BLaER1 treated with 17β-estradiol and CSF1 and Interleukin-3, amounts not matched to agents 10 nM and 100 nM (cell line): Measurements from ENCODE around the gene GRN.
A peak's percentile ranks its signal among the peaks of the same experiment; 100 is the strongest.

Experiments used
- H3K27ac ChIP-seq, 11 experiments: shearing (Covaris generic); formaldehyde crosslinking; 2 replicates each; pipeline ENCODE4 v1.8.1; 2022
- H3K27me3 ChIP-seq, 11 experiments: shearing (Covaris generic); formaldehyde crosslinking; 2 replicates each; pipeline ENCODE4 v1.8.1; 2022
- H3K36me3 ChIP-seq, 11 experiments: shearing (Covaris generic); formaldehyde crosslinking; 2 replicates each; pipeline ENCODE4 v1.8.1; 2022
- H3K4me1 ChIP-seq, 10 experiments: shearing (Covaris generic); formaldehyde crosslinking; 2 replicates each; pipeline ENCODE4 v1.8.1; 2022
- H3K4me2 ChIP-seq, 11 experiments: shearing (Covaris generic); formaldehyde crosslinking; 2 replicates each; pipeline ENCODE4 v1.8.1; 2022
- H3K4me3 ChIP-seq, 10 experiments: shearing (Covaris generic); formaldehyde crosslinking; 2 replicates each; pipeline ENCODE4 v1.8.1; 2022
- H3K9ac ChIP-seq, 11 experiments: shearing (Covaris generic); formaldehyde crosslinking; 2 replicates each; pipeline ENCODE4 v1.8.1; 2022
- H3K9me3 ChIP-seq, 11 experiments: shearing (Covaris generic); formaldehyde crosslinking; replicated peaks in 1 of 11; 2 replicates each; pipeline ENCODE4 v1.8.1; 2022
- H4K20me1 ChIP-seq, 11 experiments: shearing (Covaris generic); formaldehyde crosslinking; 2 replicates each; pipeline ENCODE4 v1.8.1; 2022
- Cebpa-rat ChIP-seq, 11 experiments: shearing (Covaris generic); IDR thresholded peaks; 2 replicates each; pipeline ENCODE4 v1.8.1; 2022

Gene GRN

DNA sequence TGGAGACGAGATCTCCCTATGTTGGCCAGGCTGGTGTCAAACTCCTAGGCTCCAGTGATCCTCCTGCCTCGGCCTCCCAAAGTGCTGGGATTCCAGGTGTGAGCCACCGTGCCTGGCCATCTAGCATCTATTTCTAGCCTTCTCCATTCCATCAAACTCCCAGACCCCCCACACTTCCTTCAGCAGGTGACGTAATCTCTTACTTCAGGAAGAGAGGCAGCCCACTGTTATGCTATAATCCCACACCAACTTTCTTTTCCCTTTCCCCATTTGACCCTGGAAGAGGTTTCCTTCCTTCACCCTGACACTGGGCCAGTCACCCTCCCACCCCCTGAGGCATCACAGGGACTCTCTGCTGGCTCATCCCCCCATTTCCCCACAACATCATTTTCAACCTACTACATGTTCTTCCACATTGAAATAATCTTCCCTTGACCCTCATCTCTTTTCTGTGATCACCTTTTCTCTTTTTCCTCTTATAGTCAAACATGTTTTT, 36.8 kb downstream of the GRN start:
- Histone ChIP-seq H3K4me1 (peaks cover 6 to 26% (median 16%) of the 10 kb centered on the region in 10 experiments; a peak in 19 of 20 replicates), H3K9ac (no peak overlapping the region), H3K9me3 (no peaks in the 10 kb centered on the region), H3K27ac (no peak overlapping the region), H3K4me2 (peak overlapping the region in 3 of 11 experiments; percentile 13 to 40 (median 34); a peak in 4 of 22 replicates), H3K4me3 (no peak overlapping the region), H3K36me3 (no peaks in the 10 kb centered on the region), H4K20me1 (no peaks in the 10 kb centered on the region; a peak in 2 of 22 replicates), H3K27me3 (no peaks in the 10 kb centered on the region)
- TF ChIP-seq Cebpa-rat (IDR thresholded peaks at IDR 0.05): 0 out of 22 replicates have a peak, but pooled peaks of 1 of the 11 experiments have one; percentile 14

DNA sequence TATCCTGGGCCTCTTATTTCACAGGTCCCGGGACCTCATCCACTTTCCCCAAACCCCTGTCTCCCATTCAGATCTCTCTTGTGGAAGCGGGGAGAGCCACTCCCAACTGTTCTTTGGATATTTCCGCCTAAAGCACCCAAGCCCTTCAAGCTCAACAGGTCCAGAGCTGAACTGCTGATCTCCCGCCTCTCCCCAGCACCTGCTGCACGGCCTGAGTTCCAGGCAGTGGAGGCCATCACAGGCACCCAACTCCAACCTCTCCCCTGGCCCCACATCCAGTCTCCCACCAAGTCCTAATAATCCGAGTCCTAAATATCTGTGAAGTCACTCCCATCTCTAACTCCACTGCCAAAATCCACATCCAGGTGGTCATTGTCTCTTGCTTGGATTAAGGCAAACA, 37.8 kb downstream of the GRN start:
- no peak overlapping the region; a peak in 1 of 22 replicates for H3K9ac ChIP-seq
- no peak overlapping the region for H3K4me2 ChIP-seq
- no peak overlapping the region for H3K4me3 ChIP-seq
- no peaks in the 10 kb centered on the region; a peak in 2 of 22 replicates for H4K20me1 ChIP-seq
- no peaks in the 10 kb centered on the region for H3K27me3 ChIP-seq
- H3K27ac ChIP-seq: no peak overlapping the region
- peaks cover 6 to 26% (median 16%) of the 10 kb centered on the region in 10 experiments; a peak in 19 of 20 replicates for H3K4me1 ChIP-seq
- H3K36me3 ChIP-seq: no peaks in the 10 kb centered on the region
- TF ChIP-seq Cebpa-rat (IDR thresholded peaks at IDR 0.05): no peak
- no peaks in the 10 kb centered on the region for H3K9me3 ChIP-seq

DNA sequence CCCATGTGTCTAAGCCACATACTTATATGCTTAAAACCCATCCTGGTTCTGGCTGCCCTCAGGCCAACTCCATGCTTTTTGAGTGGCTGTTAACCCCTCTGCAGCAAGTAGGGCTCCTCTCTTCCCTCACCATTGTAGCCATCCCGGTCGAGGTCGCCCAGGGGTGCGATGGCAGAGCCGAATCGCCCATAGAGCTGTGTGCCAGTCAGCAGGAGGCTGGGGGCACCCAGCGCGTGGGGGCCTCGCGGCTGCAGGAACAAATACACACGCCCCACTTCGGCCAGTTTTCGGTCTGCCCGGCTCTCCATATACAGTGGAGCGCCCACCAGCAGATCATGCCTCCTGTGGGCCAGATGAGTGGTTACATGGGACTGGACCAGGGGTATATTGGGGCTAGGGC, 38.3 kb downstream of the GRN start:
- no peak for TF ChIP-seq Cebpa-rat (IDR thresholded peaks at IDR 0.05)
- H3K36me3 ChIP-seq: no peaks in the 10 kb centered on the region
- H3K9me3 ChIP-seq: no peaks in the 10 kb centered on the region
- no peak overlapping the region for H3K4me2 ChIP-seq
- no peaks in the 10 kb centered on the region; a peak in 2 of 22 replicates for H4K20me1 ChIP-seq
- H3K4me3 ChIP-seq: no peak overlapping the region
- no peak overlapping the region for H3K9ac ChIP-seq
- H3K27me3 ChIP-seq: no peaks in the 10 kb centered on the region
- no peak overlapping the region for H3K27ac ChIP-seq
- H3K4me1 ChIP-seq: peaks cover 6 to 26% (median 16%) of the 10 kb centered on the region in 10 experiments; a peak in 19 of 20 replicates

DNA sequence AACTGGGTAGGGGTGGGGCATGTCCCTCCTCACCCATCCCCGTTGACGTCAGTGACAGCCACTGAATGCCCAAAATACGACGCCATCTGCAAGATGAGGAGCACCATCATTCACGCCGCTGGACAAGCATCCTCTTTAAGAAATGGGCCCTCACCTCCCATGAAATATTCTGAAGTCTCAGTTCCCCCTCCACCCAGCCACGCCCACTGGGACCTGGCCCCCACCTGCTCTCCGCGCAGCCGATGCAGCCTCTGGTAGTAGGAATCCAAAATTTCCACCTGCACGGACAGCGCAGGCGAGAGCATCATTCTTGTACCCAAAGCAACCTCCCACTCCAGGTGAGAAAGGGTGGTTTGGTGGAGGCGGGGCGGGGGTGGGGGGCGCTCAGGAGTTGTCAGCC, 38.8 kb downstream of the GRN start:
- no peaks in the 10 kb centered on the region for H3K36me3 ChIP-seq
- no peak for TF ChIP-seq Cebpa-rat (IDR thresholded peaks at IDR 0.05)
- no peaks in the 10 kb centered on the region for H3K9me3 ChIP-seq
- H3K27me3 ChIP-seq: no peaks in the 10 kb centered on the region
- H3K27ac ChIP-seq: no peak overlapping the region
- H4K20me1 ChIP-seq: no peaks in the 10 kb centered on the region; a peak in 2 of 22 replicates
- H3K4me2 ChIP-seq: no peak overlapping the region
- H3K4me3 ChIP-seq: no peak overlapping the region
- no peak overlapping the region for H3K9ac ChIP-seq
- peaks cover 6 to 26% (median 16%) of the 10 kb centered on the region in 10 experiments; a peak in 19 of 20 replicates for H3K4me1 ChIP-seq

DNA sequence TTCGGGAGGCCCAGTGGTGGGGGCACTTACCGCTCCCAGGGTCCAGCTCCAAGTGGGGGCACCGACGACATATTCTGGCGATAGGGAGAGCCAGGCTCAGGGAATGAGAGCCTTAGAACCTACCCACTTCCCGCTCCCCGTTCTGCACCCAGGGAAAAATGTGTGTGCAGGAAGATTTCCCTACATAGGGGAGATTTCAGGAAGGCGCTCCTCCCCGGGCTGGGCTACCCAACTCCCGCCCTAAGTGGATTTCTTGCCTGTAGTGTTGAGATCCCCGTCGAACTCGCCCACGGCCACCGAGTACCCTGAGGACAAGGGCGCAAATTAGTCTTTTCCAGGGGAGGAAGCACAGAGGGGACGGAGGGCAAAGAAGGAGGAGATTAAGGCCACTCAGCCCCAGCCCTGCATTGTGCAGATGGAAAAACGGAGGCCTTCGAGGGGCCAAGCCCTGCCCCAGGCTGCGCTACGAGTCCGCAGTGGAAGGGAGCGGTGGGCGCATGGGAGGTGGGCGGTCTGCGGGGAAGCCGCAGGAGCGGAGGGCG, 39.2 kb downstream of the GRN start:
- Histone ChIP-seq H3K4me3 (peak overlapping the region in 5 of 10 experiments; percentile 59 to 71 (median 63); a peak in 3 of 20 replicates), H3K36me3 (no peaks in the 10 kb centered on the region), H3K4me2 (peak overlapping the region; percentile 89 to 99 (median 94); a peak in 21 of 22 replicates), H4K20me1 (no peaks in the 10 kb centered on the region; a peak in 2 of 22 replicates), H3K4me1 (peaks cover 9 to 31% (median 19%) of the 10 kb centered on the region in 10 experiments), H3K9ac (peak overlapping the region in 3 of 11 experiments; percentile 73 to 78 (median 76); a peak in 5 of 22 replicates), H3K27ac (0 out of 22 replicates have a peak overlapping the region, but pooled peaks of 1 of the 11 experiments have one; percentile 38), H3K27me3 (no peaks in the 10 kb centered on the region), H3K9me3 (no peaks in the 10 kb centered on the region)
- no peak for TF ChIP-seq Cebpa-rat (IDR thresholded peaks at IDR 0.05)

DNA sequence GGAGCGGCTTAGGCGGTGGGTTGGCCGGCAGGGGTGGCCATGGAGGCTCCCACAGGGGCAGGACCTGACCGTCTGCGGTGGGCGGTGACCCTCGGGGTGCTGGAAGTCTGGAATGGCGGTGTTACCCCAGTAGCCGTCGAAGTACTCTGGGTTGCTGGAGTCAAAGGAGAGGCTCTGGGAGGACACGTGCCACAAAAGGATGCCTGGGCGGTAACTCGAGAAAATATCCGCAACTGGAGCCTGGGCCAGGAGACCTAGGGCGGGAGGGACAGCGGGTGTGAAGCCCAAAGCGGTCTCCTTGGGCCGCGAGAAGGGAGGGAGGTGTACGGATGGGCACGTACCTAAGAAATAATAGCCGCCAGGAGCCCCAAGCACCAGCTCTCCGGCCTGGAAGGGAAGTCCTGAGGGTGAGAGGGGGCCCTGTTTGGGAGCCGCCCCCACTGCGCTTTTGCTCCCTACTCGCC, 39.8 kb downstream of the GRN start:
- peak overlapping the region; percentile 50 to 71 (median 62) for H3K4me3 ChIP-seq
- no peaks in the 10 kb centered on the region for H3K36me3 ChIP-seq
- peak overlapping the region in 4 of 11 experiments; percentile 28 to 54 (median 39); a peak in 4 of 22 replicates for H3K27ac ChIP-seq
- no peaks in the 10 kb centered on the region; a peak in 2 of 22 replicates for H4K20me1 ChIP-seq
- H3K9ac ChIP-seq: peak overlapping the region; percentile 65 to 82 (median 76); a peak in 21 of 22 replicates
- H3K27me3 ChIP-seq: no peaks in the 10 kb centered on the region
- peak overlapping the region; percentile 89 to 99 (median 94) for H3K4me2 ChIP-seq
- no peaks in the 10 kb centered on the region for H3K9me3 ChIP-seq
- TF ChIP-seq Cebpa-rat (IDR thresholded peaks at IDR 0.05): no peak
- H3K4me1 ChIP-seq: peaks cover 14 to 36% (median 24%) of the 10 kb centered on the region in 10 experiments

DNA sequence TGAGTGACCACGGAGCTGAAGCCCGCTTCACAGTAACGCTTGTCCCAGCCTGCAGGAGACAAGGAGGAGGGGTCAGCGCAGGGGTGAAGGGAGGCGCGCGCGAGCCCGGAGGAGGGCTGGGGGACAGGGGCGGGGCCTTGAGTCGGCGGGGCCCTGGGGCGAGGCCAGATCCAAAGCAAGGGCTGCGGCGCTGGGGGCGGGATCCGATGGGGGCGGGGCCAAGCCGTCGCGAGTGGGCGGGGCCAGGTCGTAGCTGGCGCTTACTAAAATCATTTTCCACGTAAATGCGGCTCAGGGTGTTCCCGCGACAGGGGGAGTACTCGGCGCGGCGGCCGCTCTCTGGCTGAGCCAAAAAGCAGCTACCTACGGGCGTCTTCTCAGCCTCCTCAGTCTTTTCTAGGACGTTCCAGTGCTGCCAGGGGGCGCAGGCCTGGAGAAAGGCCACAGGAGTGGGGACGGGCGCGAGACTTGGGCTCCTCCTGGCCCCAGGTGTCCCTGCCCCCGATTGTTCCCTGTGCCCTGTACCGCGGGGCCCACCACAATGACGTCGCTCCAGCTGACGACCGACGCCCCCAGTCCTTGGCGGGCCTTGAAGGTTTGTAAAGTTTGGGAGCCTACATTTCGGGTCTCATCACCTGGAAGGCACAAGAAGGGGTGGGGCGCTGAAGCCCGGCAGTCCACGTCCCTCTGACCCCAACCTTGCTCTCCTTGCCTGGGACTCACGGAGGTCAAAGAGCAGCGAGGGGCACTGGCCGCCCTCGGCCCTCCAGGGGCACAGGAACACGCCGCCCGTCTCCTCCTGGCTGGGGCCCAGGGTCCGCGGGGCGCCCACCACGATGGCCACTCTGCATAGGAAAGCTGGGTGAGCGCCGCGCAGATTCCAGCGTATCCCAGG, 40.4 kb downstream of the GRN start:
- peak overlapping the region in 10 of 11 experiments; percentile 10 to 65 (median 54); a peak in 15 of 22 replicates for H3K27ac ChIP-seq
- peaks cover 21 to 42% (median 31%) of the 10 kb centered on the region in 10 experiments for H3K4me1 ChIP-seq
- H3K4me3 ChIP-seq: peak overlapping the region; percentile 50 to 71 (median 62)
- H4K20me1 ChIP-seq: no peaks in the 10 kb centered on the region; a peak in 1 of 22 replicates
- H3K4me2 ChIP-seq: peak overlapping the region; percentile 89 to 99 (median 94)
- H3K9ac ChIP-seq: peak overlapping the region; percentile 65 to 82 (median 76)
- no peak for TF ChIP-seq Cebpa-rat (IDR thresholded peaks at IDR 0.05)
- H3K9me3 ChIP-seq: no peaks in the 10 kb centered on the region
- H3K36me3 ChIP-seq: no peaks in the 10 kb centered on the region
- H3K27me3 ChIP-seq: no peaks in the 10 kb centered on the region

DNA sequence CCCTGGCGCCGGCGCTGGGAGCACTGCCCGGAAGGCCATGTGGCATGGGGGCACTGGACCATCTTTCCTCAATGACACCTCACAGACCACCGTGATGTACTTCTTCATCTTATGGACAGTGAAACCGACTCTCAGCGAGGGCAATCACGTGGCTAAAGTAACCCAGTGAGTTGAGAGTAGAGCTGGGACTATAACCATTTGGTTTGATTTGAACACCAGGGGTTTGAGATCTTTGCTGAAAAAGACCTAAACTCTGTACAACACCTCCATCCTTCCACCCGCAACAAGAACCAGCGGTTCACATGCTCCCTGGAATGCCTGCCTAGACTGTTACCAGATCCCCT, 41.1 kb downstream of the GRN start:
- H4K20me1 ChIP-seq: no peaks in the 10 kb centered on the region
- peak overlapping the region; percentile 89 to 99 (median 94) for H3K4me2 ChIP-seq
- H3K4me3 ChIP-seq: peak overlapping the region in 9 of 10 experiments; percentile 50 to 71 (median 63); a peak in 15 of 20 replicates
- no peaks in the 10 kb centered on the region for H3K9me3 ChIP-seq
- TF ChIP-seq Cebpa-rat (IDR thresholded peaks at IDR 0.05): no peak
- H3K27me3 ChIP-seq: no peaks in the 10 kb centered on the region
- H3K4me1 ChIP-seq: peaks cover 27 to 47% (median 35%) of the 10 kb centered on the region in 10 experiments
- H3K36me3 ChIP-seq: no peaks in the 10 kb centered on the region
- 0 out of 22 replicates have a peak overlapping the region, but pooled peaks of 2 of the 11 experiments have one; percentile 54 to 63 for H3K27ac ChIP-seq
- peak overlapping the region in 9 of 11 experiments; percentile 71 to 80 (median 76); a peak in 12 of 22 replicates for H3K9ac ChIP-seq

DNA sequence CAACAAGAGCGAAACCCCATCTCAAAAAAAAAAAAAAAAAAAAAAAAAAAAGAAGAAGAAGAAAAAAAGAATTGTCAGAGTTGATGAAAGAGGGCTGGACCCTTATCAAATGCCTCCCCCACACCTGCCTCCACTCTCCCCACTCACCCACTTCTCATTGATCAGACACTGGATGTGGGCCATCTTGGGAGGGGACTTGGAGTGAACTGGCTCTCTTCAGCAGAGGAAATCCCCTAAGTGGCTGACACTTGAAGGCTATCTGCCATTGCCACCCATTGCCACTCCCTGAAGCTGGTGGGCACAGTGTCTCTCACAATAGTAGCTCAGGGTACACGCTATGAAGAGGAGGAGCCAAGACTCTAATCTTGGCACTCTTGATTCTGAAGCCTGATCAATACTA, 42.7 kb downstream of the GRN start:
- Histone ChIP-seq H3K9me3 (no peaks in the 10 kb centered on the region), H3K4me1 (peaks cover 30 to 37% (median 35%) of the 10 kb centered on the region in 10 experiments), H3K27ac (no peak overlapping the region), H3K27me3 (no peaks in the 10 kb centered on the region), H3K4me2 (no peak overlapping the region), H3K9ac (no peak overlapping the region), H4K20me1 (no peaks in the 10 kb centered on the region), H3K36me3 (no peaks in the 10 kb centered on the region), H3K4me3 (no peak overlapping the region)
- TF ChIP-seq Cebpa-rat (IDR thresholded peaks at IDR 0.05): no peak
